Peyer's patch (tissue), 4 donors: Measurements from ENCODE around the gene FTCD.

Experiments
- POLR2A ChIP-seq, 2 donors: fragments of 450-650 bp; IDR thresholded peaks; one replicate each; pipeline ENCODE4 v1.5.1; 2017; ENCODE audit warnings: antibody characterized with exemption in 2 of 2, mild to moderate bottlenecking in 2 of 2, moderate library complexity in 2 of 2
- TF ChIP-seq, protein P1 (sequence below), 6 experiments: fragments of 450-650 bp in 4 of 6; fragments of 200-600 bp in 2 of 6; sonication (generic) in 1 of 6; IDR thresholded peaks; one replicate each; pipeline ENCODE4 v1.5.1; 2017 to 2019; ENCODE audit warnings: antibody characterized with exemption in 6 of 6, mild to moderate bottlenecking in 3 of 6, moderate library complexity in 1 of 6

DNA sequence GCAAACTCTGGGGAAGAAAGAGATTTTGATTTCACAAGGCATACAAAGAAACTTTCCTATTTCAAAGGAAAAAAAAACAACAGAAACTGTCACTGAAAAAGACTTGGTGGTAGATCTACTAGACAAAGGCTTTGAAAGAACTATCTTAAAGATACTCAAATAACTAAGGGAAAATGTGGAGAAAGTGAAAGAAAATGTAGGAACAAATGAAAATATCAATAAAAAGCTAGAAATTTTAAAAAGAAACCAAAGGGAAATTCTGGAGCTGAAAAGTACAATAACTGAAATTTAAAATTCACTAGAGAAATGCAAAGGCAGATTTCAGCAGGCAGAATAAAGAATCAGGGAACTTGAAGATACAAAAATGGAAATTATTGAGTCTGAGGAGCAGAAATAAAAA is 51.3 kb downstream of the FTCD start:
- TF ChIP-seq, protein P1, sequence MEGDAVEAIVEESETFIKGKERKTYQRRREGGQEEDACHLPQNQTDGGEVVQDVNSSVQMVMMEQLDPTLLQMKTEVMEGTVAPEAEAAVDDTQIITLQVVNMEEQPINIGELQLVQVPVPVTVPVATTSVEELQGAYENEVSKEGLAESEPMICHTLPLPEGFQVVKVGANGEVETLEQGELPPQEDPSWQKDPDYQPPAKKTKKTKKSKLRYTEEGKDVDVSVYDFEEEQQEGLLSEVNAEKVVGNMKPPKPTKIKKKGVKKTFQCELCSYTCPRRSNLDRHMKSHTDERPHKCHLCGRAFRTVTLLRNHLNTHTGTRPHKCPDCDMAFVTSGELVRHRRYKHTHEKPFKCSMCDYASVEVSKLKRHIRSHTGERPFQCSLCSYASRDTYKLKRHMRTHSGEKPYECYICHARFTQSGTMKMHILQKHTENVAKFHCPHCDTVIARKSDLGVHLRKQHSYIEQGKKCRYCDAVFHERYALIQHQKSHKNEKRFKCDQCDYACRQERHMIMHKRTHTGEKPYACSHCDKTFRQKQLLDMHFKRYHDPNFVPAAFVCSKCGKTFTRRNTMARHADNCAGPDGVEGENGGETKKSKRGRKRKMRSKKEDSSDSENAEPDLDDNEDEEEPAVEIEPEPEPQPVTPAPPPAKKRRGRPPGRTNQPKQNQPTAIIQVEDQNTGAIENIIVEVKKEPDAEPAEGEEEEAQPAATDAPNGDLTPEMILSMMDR (IDR thresholded peaks at IDR 0.05) = no peak
- TF ChIP-seq POLR2A (IDR thresholded peaks at IDR 0.05) = no peak
